Umbilical cord (tissue), 2 donors: ENCODE data around the gene NFKBIB. TPM values are rescaled to one million over a fixed set of nuclear protein-coding genes. Genes with fewer than 3 reads are reported as not detected.
"Not testable (repeated sequence)": the region's sequence is repeated elsewhere in the genome, so short reads cannot be mapped to it uniquely, and the experiment has no call there.

ENCODE experiments used
- DNase-seq: peaks from one replicate; pipeline ENCODE4 v3.0.0-alpha.2; 2015; ENCODE audit warnings: low spot score
- total RNA-seq: library from RNA; depleted of rRNA; stranded (reverse); fragments of >200 nt; gene quantifications from one replicate; pipeline ENCODE4 v1.2.3, GENCODE V29; 2014; ENCODE audit warnings: low replicate concordance; ENCODE audit not compliant: insufficient read depth

Gene NFKBIB
- total RNA-seq, 1 donor from 2014 or later = 11.8 TPM

DNA sequence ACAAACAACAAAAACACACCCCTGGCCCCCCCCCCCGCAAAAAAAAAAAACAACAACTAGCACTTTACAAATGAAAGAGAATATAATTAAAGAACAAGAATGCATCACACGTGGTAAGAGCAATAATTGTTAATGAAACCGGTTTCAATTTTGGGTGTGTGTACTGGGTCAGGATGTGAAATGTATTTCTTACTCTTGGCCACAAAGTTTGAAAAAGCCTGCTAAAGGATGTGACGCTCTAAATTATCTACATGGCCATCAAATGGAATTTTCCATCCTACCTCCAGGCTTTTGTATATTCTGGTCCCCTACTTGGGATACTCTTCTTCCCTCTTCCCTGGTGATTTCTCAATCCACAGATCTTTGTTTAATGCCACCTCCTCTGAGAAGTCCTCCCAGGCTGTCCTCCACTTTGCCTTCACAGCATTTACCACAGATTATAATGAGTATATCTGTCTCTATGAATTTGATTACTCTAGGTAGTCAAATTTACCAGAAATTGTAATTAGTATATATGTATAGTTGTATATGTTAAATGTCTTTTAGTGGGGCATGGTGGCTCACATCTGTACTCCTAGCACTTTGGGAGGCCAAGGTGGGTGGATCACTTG, 28.7 kb downstream of the NFKBIB start:
- no peak for DNase-seq

DNA sequence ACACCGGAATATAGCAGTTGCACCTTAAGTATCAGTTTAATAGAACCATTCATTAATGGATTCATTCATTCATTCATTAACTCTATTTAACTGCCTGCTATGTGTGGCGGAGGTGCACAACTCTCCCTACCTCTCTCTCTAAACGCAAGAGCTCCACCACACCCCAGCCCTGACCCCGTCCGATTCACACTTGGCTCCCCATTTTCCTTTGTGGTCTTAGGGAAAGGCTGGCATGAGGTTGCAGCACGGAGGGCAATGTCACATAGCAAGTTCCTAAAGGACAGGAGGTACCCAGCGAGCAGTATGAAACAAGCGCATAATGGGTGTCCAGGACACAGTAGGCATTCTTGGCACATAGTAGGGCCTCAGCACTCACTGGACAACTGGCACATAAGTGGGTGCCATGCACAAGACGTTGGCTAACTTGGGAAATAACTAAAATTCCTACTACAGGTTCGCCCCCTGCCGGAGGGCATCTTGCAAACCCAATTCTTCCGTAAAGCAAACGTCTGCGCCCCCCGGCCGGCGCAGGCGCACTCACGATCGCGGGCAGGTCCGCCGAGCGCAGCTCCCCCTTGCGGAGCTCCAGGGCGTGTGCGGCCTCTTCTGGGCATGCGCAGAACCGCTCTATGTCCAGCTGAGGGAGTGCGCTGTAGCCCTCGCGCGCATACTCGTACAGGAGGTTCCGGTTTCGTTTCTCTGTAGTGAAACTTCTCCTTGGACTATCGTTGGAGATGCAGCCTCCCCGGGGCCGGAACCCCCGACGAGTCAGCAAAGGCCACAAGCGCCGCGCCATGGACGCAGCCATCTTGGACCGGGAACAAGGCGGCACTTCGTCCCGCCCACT, 30.4 kb downstream of the NFKBIB start, which contains the start of gene SARS2:
SARS2 (minus strand) TSS at position 835 of the 847 bp plus-strand sequence; CDS start at position 808, 27 bp downstream.
- DNase-seq = peak; percentile 96

- DNase-seq = peak; percentile 100
These were observed 31.2 kb downstream of the NFKBIB start, which contains the start of gene MRPS12 for GRCh38 chr19:38930776-38931520. MRPS12 (plus strand) TSS chr19:38930944; CDS start chr19:38931295, 351 bp downstream.

- no peak for DNase-seq
These were observed 31.7 kb downstream of the NFKBIB start for GRCh38 chr19:38931521-38931793.

DNA sequence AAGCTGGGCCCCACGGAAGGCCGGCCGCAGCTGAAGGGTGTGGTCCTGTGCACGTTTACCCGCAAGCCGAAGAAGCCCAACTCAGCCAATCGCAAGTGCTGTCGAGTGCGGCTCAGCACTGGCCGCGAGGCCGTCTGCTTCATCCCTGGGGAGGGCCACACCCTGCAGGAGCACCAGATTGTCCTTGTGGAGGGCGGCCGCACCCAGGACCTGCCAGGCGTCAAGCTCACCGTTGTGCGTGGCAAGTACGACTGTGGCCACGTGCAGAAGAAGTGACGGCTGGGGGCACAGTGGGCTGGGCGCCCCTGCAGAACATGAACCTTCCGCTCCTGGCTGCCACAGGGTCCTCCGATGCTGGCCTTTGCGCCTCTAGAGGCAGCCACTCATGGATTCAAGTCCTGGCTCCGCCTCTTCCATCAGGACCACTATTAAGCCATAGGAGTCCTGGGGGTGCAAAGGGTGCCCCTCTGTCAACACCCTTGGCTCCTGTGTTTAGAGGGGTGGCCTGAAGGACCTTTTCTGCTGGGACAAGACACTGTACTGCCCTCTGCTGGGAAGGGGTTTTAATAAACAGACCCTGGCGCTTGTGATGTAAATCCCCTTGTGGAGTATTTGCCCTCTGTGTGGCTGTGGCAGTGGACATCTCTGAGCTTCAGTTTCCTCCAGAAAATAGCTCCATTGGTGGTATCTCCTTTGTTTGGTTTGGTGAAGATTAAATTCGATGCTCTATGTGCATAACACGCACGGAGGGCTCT, 32.8 kb downstream of the NFKBIB start:
- DNase-seq = no peak

DNA sequence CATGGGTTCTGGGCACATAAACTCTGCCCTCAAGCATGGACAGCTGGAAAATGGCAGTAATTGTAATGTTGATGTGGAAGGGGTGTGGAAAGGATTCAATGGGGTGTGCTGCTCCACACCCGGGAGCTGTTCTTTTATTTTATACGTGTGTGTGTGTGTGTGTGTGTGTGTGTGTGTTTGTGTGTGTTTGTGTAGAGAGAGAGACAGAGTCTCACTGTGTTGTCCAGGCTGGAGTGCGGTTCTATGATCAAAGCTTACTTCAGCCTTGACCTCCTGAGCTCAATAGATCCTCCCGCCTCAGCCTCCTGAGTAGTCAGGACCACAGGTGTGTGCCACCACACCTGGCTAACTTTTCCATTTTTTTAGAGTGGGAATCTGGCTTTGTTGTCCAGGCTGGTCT, 33.8 kb downstream of the NFKBIB start:
- no peak for DNase-seq

DNA sequence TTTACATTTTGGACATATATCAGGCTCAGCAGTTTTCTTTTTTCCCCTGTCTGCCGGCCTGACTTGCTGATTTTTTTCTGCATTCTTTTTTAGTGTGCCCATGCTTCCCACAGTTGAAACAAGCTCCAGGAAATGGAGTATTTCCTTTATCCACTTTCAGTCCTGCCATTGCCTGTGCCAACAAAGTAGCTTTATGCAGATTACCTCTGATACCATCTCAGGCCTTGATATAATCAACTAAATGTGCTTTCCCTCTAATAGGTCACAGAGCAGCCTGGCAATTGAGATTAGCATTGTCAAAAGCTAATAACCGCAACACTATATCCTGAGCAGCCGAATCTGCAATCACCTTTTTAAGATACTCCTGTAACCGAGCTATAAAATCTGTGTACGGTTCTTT, 40.2 kb downstream of the NFKBIB start:
- no peak for DNase-seq

GRCh38 chr19:38941466-38941865, 41.7 kb downstream of the NFKBIB start:
- DNase-seq = not testable (repeated sequence)

GRCh38 chr19:38941979-38942378, 42.2 kb downstream of the NFKBIB start:
- no peak for DNase-seq

GRCh38 chr19:38942471-38943181, 42.9 kb downstream of the NFKBIB start:
- no peak for DNase-seq

- DNase-seq = no peak
These were observed 45.3 kb downstream of the NFKBIB start for GRCh38 chr19:38944981-38945506.

- DNase-seq = no peak
These were observed 45.9 kb downstream of the NFKBIB start for GRCh38 chr19:38945562-38946228.

- DNase-seq = no peak
These were observed 46.7 kb downstream of the NFKBIB start for GRCh38 chr19:38946229-38947010.

DNA sequence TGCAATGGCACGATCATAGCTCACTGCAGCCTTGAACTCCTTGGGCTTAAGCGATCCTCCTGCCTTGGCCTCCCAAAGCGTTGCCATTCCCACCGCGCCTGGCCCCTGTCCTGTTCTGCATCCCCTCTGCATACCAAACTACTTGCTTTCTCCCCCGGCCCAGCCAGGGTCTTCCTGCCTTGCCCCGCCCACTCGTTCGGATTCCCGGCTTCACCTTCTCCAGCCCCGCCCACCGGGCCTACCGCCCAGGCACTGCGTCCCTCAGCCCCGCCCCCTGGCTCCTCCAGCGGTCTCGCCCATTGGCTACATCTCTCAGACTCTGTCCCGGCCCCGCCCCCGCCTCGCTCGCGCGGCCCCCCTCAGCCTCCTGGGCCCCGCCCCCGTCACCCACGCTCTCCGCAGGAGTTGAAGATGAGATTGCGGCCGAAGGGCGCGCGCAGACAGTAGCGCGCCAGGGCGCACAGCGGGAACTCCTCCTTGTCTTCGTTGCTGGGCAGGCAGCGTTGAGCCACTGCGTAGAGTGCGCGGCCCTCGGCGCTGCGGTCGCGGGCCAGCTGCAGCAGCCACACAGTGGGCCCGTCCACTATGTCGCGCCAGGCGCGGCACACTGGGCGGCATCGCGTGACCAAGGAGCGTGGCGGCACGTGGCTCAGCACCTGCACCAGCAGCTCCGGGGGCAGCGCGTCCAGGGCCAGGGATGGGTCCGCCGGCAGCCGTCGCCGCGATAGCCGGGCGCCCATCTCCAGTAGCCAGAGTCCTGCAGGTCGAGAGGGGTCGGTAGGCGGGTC, 50.0 kb downstream of the NFKBIB start:
- DNase-seq = peak; percentile 67

DNA sequence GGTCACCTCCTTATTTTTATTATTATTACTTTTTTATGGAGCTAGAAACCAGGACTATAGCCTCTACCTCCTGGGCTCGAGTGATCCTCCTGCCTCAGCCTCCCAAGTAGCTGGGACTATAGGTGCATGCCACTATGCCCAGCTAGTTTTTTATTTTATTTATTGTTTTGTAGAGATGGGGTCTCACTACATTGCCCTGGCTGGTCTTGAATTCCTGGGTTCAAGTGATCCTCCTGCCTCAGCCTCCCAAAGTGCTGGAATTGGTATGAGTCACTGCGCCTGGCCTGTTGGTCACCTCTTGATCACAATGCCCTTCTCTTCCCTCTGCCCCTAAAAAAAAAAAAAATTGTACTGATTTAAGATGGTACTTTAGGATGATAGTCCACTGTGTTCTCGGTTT, 51.4 kb downstream of the NFKBIB start:
- DNase-seq = no peak

- no peak for DNase-seq
These were observed 52.8 kb downstream of the NFKBIB start for GRCh38 chr19:38952395-38953165.

DNA sequence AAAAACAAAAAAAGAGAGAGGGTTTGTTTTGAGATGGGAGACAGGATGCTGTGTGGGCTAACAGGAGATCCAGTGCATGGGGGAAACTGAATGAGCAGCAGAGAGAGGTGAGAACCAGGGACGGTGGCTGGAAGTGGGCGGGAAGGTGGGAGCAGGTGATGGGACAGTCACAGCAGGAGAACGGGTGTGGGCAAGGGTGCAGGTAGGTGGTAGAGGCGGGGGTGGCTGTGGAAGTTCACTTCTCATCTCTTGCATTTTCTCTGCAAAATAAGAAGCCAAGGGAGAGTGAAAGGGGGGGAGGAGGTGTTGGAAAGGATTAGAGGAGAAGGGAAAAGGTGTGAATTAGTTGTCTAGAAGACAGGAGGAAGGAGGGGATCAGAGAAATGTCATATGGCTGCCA, 53.9 kb downstream of the NFKBIB start:
- no peak for DNase-seq

DNA sequence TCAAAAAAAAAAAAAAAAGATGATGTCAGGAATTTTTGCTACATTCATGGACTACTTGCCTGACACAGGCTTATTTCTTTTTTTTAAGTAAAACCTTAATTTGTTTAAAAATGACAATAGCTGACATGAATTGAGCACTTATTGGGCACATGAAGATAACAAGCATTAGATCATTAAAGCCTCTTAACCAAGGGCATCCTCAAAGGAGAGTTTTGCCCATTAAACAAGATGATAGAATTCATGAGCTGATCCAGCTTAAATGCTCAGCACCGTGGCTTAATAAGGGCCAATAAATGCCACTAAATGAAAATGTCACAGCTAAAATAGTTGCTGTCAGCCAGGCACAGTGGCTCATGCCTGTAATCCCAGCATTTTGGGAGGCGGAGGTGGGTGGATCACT, 56.5 kb downstream of the NFKBIB start:
- no peak for DNase-seq
